Measurements from ENCODE around the gene REEP3.

DNA sequence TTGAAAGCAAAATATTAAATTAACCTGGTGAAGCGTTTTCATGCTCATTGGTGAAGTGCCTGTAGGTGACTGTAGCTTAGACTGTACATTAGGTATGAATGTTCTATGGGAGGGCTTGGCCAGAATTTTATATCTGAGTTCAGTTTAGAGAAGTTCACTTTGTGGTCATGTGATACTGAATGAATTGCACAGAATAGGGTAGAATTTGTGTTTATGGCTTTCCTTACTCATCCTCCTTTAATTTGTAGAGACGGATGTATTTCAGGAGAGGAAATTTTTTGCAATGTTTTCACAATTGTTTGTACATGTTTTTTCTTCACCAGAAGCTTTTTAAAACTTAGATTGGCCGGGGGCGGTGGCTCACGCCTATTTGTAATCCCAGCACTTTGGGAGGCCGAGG, 32.3 kb downstream of the REEP3 start:
- TF ChIP-seq POLR2AphosphoS5 (IDR thresholded peaks at IDR 0.05; ENCODE audit: low read depth, low read length) (no peak), SIN3A (IDR thresholded peaks at IDR 0.05; ENCODE audit: borderline replicate concordance, insufficient read depth, low read length) (no peak), TAF1 (IDR thresholded peaks at IDR 0.05; ENCODE audit: borderline replicate concordance, insufficient read depth, low read length) (no peak)
